NOMO-1 treated with dmso at 0.1 percent for 144 hours (cell line): ENCODE data around the gene TRIM2.

Source experiments
- DNase-seq: peaks from one replicate; lab custom pipeline; 2025; ENCODE audit not compliant: unreplicated experiment; lab: John Stamatoyannopoulos, UW

TRIM2 gene

GRCh38 chr4:153221783-153222706 is 17.8 kb downstream of the TRIM2 start:
- DNase-seq, result no peak

- peak; percentile 33 for DNase-seq
These were observed 18.6 kb downstream of the TRIM2 start for GRCh38 chr4:153222707-153223426.

DNA sequence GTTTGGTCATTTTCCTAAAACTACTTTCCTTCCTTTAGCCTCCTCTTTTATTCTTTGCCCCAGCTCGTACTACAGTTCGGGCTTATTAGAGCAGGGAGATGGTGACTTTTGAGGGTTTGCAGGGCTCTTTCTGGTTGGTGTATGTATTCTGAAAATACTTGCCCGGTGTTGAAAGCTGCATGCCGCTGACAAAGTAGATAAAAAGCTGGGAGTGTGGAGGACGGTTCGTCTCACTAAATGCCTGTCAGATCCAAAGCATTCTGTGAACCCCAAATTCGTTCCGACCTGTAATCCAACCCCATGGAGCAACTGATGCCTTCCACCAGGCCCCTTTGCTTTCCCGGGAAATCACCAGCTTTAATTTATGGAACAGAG is 19.2 kb downstream of the TRIM2 start:
- DNase-seq, result no peak

DNA sequence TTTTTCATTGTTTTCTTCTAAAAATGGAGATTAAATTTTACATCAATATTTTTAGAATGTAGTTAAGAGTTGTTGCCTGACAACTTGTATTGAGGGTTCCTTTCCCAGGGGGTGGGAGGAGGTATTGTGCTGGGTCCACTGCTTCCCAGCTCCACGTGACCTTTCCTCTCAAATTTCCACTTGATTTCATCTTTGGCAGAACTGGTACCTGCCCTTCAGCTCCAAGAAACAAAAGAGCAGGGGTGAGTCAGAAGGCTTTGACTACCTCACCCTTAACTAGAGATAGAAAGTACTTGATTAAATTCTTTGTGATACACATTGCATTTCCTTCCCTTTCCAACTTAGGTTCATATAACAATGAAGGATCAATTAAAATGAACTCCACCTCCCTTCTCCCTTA is 19.7 kb downstream of the TRIM2 start:
- DNase-seq, result no peak

DNA sequence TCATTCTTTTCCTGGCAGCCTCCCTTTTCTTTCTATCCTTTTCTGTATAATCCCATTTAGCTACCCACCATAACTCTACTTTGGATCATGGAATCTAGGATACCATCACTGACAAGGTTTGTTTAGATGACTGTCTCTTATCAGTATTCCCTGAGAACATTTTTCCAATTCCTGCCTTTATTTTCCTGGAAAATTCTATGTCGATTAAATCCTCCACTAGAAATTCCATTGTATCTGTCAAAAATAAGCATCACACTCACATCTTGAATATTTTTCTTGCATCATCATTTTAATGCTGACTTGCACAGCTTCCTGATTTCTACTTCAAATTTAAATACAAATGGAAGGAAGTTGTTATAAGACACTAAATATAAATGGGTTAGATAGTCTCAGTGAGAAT is 20.2 kb downstream of the TRIM2 start:
- DNase-seq, result no peak

DNA sequence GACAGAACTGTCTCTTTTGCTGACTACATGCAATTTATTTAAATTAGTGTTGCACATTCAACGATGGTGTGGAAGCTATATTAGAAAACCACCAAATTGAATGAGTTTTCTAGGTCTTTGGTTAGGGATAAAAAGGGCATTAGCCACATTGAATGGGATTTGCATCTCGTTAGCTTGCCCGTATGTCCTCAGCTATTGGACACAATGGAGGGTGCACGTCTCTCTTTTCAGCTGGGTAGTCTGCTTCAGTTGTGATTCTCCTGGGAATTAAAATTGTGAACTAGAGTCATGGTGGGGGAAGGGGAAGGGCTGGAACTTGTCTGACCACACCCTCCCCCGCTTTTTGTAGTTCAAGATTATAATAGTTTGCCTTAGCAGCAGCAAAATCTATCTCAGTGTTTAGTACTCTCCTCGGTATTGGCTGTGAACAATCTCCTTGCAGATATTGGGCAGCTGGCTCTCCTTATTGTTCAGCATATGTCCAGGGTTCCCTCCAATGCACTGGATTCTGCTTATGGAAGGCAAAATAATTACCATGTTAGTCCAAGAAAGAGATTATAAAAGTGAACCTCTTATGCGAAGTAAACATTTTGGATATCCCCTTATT is 23.3 kb downstream of the TRIM2 start:
- DNase-seq, result no peak

GRCh38 chr4:153228512-153229140 is 24.4 kb downstream of the TRIM2 start:
- DNase-seq, result no peak

- DNase-seq, result no peak
These were observed 25.3 kb downstream of the TRIM2 start for GRCh38 chr4:153229545-153229944.

DNA sequence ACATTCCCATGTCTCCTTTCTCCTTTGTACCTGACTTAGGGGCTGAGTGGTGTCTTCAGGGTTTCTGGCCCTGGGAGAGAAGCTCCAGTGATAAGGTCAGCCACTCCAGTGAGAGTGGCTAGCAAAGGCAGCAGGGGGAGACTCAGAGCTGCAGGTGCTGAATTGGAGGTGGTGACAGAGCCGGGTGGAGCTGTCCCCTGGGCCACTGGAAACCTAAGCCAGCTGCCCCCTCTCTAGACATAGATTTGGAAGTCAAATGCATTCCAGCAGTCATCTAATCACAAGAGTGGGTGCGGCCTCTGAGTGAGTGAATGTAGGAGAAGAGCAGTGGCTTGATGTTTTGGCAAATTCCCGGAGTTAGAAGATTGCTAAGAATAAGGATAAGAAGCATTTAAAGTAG is 28.5 kb downstream of the TRIM2 start:
- DNase-seq, result no peak

- DNase-seq, result no peak
These were observed 29.6 kb downstream of the TRIM2 start for GRCh38 chr4:153233761-153234371.

GRCh38 chr4:153234885-153235284 is 30.6 kb downstream of the TRIM2 start:
- DNase-seq, result no peak

- DNase-seq, result no peak
These were observed 34.1 kb downstream of the TRIM2 start for GRCh38 chr4:153238135-153238919.

GRCh38 chr4:153239409-153239808 is 35.2 kb downstream of the TRIM2 start:
- DNase-seq, result no peak

GRCh38 chr4:153241295-153241694 is 37.1 kb downstream of the TRIM2 start:
- no peak for DNase-seq

GRCh38 chr4:153241970-153242838 is 38.0 kb downstream of the TRIM2 start:
- DNase-seq, result no peak

- DNase-seq, result no peak
These were observed 38.6 kb downstream of the TRIM2 start for GRCh38 chr4:153242839-153243324.

GRCh38 chr4:153243468-153243867 is 39.2 kb downstream of the TRIM2 start:
- no peak for DNase-seq

GRCh38 chr4:153244969-153245368 is 40.7 kb downstream of the TRIM2 start:
- no peak for DNase-seq

- DNase-seq, result no peak
These were observed 41.5 kb downstream of the TRIM2 start for GRCh38 chr4:153245775-153246174.
